GM19468 (cell line): ENCODE measurements around the gene GTF2I.
"Not testable (repeated sequence)": the region's sequence is repeated elsewhere in the genome, so short reads cannot be mapped to it uniquely, and the experiment has no call there.

Source experiments
- ATAC-seq: cut with Tn5 transposase; IDR thresholded peaks from one replicate; pipeline ENCODE4 v1.9.1; 2021; ENCODE audit warnings: mild to moderate bottlenecking, moderate library complexity, moderate number of reproducible peaks; ENCODE audit not compliant: unreplicated experiment; ENCODE audit errors: extremely low read depth

The GTF2I gene

DNA sequence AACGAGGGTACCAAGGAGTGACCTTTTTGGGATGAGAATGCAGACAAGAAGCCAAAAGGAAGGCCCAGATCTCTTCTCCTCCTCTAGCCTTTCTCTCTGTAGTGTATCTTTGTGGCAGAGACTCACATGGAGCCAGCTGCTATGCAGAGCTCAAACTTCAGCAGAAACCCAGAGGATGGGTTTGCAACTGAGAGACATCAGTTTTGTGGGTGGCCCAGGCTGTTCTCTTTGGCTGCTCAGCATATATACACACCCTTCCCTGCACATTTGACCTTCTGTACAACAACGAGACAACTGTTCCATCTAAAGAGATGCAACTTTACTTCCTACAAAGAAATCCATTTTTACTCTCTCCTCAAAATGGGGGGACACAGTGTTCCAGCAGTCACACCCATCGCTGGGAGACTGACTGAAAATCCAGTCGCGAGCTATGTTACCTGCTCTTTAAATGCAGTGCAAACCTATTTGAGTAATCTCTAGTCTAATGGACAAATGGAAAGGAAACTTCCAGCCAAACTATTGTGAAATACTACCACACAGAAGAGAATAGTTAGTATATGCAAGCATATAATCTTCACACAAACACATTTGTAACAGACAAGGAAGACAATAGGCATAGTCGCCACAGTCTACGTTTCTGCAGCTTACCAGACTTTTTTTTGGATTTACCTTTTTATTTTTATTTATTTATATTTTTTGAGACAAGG is 51.2 kb downstream of the GTF2I start:
- ATAC-seq, result no peak

DNA sequence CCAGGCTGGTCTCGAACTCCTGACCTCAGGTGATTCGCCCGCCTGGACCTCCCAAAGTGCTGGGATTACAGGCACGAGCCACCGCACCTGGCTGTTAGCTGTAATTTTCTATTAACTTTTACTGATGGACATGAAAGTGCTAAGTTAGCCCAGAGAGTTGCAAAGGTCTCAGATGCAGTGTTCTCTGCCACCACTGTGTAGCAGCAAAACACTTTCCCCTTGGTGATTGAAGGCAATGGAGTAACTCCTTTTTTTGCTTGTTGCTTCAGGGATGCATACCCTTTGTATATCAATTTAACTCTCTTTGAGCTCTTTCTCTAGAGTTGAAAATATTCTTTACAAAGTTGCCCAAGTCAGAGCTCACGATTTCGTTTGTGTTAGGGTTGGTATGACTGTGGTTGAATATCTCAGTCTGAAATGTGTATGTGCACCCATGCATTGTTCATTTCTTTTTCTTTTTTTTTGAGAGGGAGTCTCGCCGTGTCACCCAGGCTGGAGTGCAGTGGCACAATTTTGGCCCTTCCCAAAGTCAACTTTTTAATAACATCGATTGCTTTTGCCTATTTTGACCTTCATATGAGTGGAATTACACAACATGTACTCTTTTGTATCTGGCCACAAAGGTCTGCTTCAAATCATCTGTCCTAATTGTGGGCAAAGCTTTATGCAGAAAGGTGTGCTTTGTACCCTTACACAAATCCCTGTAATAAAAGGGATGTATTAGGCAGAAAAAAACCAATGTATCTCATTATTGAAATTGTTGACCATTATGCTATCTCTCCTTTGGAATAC is 52.6 kb downstream of the GTF2I start:
- no peak for ATAC-seq

DNA sequence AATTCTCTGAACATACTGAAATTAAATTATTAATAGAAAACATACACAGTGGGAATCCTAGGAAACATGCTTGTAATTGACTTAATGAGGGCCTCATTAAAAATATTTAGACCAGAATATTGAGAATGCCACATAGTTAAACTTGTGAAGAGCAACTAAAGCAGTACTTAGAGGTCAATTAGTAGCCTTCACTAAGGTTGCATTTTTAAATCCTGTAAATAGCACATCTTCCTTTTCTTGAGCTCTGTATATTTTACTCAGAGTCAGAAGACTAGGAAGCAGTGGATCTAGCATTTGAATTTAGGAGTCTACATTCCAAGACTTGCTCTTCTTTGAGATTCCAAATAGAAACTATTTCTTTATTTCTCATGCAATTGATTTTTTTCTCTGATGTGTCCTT is 56.0 kb downstream of the GTF2I start:
- ATAC-seq, result no peak

DNA sequence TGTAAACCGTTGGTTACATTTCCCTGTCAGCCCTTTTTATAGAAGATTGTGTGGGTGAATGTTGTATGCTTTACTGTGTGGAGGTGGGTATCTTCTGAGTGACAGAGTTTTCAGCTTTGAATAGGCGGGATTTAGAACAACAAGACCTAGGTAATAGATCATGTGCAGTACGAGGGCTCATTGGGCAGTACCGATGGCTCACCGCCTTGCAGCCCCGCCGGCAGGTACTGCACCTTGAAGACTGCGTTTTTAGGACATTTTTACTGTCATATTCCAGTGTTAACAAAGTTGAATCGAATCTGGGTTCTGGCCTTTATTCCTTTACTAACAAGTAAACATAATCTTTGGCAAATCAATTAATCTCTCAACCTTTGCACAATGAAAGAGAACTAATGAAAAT is 60.4 kb downstream of the GTF2I start:
- no peak for ATAC-seq

DNA sequence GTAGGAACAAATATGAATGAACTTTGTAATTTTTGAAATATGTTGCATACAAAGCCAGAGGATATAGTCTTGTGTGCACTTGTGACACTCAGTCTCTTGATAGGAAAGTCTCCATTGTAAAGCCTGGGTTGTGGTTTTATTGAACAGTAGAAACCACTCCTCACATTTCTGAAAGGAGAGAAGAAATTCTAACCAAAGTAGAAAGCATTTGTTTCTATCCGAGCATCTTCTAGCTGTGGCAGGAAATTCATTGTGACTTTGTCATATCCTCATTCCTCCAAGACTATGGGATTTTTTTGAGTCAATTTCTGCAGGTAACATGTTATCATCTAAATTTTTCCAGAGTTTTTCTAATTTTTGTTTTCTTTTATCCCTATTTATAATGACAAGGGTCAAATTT is 60.8 kb downstream of the GTF2I start:
- ATAC-seq, result no peak

DNA sequence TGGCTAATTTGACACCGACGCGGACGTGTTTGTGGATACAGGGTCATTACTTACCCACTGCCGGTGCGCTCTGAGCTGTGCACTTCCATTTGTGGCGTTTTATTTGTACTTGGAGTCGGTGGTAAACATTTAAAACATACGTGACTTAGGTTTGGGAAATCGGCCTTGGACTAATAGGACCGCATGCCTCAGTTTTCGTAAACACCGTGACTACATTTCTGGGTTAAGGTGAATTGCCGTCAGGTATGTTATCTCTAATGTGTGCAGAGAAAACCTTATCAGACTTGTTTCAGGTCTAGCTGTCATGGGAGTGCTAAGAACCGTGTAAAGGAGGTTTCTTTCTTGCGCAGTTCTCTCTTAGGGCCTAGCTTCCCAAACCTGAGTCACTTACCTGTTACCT is 64.6 kb downstream of the GTF2I start:
- ATAC-seq, result no peak

DNA sequence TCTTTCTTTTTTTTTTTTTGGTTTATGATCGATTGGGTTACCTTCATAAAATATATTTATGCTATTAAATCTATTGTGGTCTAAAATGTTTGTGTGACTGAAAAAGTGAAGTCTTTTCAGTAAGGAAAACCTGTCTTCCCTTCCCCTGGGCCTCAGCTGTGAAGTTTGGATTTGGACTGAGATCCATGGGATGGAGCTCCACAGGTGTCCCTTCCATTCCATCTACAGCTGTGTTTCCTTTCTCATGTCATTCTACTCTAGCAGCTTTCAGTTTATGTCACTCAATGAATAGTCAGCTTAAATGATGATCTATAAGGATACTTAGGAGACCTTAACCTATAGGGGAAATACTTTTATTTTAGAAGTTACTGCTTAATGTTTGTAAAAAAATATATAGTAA is 68.3 kb downstream of the GTF2I start:
- no peak for ATAC-seq

DNA sequence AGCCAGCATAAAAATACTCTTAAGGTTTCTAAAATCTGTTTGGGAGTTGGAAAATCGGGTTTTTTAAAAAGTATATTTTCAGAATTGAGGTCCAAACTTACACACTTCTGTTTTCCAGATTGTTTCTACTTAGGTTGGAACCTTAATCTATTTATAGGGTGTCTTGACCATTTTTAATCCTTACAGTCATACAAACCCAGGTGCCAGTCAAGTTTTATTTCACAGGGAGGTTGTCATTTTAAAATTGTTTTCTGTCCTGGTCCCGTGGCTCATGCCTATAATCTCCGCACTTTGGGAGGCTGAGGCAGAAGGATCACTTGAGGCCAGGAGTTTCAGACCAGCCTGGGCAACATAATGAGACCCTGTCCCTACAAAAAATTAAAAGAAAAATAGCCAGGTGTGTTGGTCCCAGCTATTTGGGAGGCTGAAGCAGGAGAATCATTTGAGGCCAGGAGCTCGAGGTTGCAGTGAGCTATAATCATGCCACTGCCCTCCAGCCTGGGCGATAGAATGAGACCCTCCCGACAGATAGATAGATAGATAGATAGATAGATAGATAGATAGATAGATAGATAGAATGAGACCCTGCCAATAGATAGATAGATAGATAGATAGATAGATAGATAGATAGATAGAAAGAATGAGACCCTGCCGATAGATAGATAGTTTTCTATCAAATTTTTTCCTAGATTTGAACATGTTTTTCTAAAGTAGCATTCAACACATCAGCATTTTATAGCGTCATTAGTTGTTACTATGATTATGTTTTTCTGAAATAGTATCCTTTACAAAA is 69.0 kb downstream of the GTF2I start:
- no peak for ATAC-seq

DNA sequence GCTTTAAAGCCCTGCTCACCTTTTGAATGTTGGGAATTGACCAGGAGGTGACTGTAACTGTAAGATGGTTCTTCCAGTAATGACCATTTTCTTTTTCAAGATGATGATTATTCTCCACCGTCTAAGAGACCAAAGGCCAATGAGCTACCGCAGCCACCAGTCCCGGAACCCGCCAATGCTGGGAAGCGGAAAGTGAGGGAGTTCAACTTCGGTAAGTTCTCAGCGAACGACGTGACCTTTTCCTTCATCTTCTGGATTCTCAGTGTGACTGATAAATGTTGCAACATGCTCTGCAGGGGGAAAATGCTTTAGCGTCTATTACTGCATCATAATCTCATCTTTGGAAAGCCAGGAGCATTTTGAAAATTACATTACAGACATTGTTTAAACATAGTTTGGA is 71.2 kb downstream of the GTF2I start:
- ATAC-seq, result not testable (repeated sequence)

DNA sequence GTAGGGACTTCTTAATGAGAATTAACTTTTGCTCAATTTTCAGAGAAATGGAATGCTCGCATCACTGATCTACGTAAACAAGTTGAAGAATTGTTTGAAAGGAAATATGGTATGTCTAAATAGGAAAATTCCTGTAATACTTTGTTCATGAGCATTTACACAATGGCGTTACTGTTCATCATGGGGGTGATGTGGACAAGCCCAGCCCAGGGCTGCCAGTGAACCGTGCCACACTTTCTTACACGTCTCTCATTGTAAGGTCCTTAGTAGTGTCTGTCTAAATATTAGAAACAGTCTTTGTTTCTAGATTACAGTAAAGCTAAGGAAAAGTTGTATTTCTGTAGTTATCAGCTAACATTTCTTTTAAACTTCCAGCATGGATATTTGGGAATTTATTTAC is 72.7 kb downstream of the GTF2I start:
- not testable (repeated sequence) for ATAC-seq

DNA sequence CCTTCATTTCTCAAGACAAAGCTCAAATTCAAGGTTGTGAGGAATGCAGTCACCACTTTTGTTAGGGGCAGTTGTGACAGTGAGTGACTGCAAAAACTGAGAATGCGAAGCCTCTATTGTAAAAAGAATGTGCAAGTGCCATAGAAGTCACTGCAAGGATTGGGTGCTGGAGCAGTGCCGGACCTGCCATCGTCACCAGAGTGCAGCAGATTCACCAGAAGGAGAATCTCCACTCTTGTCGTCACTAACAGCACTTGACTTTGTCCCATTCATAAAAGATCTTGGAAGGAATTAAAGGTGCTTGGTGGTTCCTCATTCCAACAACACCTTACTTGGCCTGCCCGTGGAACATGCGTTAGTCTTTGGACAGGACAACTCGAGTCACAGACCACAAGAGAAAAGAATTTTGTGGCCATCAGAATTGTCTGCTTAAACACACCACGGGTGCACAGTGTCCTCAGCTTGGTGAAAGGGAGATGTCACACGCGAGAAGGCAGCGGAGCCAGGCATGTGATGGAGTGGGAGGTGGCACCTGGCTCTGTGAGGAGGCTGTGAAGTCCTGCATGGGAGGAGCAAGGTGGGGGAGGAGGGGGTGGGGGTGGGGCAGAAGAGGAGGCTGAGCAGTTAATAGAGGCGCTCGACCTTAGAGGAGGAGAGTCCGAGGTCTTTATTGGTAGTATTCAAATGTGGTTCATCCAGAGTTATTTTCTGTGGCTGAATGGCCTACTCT is 82.6 kb downstream of the GTF2I start:
- not testable (repeated sequence) for ATAC-seq

DNA sequence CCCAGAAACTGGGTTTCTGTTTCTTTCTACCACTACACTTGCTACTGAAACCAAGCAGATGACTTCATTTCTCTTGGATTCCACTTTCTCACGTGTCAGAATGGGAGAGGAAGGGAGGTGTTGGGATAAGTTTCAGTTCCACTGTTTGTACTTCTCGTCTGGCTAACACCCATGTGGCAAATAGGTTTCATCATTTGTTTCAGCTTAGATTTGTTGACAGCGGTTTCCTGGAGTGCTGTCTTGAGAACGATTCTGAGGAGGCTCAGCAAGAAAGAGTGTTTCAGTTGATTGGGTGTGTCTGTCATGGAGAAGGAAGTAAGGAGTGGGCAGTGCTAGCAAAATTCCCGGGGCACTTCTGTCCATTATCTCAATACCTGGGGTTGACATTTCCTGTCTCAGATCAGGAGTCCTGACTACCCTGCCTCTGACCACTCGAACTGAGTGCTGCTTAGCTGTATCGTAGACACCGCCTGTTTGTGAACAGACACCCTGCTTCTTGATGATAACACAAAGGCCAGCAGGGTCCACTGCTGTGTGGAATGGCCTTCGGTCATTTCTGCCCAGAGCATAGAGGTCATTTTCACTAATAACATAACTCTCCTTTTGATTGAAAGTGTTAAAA is 86.5 kb downstream of the GTF2I start:
- not testable (repeated sequence) for ATAC-seq

DNA sequence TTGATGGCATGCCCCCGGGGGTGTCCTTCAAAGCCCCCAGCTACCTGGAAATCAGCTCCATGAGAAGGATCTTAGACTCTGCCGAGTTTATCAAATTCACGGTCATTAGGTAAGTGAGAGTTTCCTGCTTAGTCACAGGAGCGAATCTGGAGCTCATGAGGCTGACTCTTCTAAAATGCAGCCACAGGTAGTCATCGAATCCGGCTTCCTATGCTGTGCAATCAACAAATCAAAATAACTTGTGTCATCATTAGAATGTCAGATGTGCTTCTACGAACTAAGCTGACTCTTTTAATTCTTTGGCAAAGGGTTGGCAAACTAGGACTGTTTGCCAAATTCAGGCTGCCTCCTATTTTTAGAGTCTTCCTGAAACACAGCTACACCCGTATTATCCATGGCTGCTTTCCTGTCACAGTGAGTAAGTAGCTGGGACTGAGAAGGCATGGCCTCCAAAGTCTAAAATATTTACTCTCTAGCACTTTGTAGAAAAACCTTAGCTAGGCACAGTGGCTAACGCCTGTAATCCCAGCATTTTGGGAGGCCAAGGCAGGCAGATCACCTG is 96.5 kb downstream of the GTF2I start:
- not testable (repeated sequence) for ATAC-seq

DNA sequence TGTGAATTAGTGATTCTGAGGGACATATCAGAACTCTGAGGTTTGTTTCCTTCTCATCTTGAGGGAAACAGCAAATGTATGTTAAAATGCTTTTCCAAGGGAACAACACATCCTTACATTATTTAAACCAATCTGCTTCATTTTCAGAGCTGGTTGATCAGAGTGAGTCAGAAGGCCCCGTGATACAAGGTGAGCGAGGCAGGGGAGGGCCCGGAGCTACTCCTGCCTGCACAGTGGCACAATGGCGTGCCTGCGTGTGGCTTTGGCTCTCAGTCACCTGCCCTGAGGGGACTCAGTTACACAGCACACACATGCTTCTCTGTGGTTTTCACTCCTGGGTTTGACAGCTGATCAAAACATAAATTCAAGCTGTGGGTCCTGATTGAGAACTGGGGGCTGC is 99.2 kb downstream of the GTF2I start:
- not testable (repeated sequence) for ATAC-seq

DNA sequence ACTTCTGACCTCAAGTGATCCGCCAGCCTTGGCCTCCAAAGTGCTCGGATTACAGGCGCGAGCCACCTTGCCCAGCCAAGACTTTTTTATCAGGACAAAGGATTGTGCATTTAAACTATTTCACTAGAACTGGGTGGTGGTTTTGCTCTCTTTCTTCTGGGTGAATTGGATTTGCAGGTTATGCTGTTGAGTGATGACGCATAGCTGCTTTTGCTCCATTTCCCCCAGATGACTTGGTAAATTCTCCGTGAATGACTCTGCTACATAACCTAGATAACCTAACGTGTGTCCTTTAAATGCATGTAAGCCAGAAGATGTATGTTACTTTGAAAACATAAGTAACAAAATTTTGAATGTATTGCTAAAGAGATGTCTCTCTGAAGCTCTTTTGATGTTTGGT is 100.8 kb downstream of the GTF2I start:
- ATAC-seq, result not testable (repeated sequence)

DNA sequence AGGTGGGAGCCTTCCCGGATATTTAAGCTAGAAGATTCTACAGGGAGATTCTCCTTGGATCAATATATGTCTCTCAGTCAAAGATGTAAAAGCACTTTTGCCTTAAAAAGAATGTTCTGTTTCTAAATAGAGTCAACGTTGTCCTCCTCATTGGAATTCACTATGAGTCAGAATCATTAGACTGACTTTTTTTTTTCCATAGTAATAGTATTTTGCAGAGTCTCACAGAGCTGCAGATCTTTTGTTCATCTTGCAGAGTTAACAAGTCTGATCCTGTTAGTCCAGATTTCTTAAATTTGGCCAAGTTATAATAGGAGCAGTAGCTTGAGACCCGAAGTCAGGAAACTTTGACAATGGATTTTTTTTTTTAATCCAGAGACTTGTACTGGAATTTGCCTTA is 101.5 kb downstream of the GTF2I start:
- ATAC-seq, result not testable (repeated sequence)

DNA sequence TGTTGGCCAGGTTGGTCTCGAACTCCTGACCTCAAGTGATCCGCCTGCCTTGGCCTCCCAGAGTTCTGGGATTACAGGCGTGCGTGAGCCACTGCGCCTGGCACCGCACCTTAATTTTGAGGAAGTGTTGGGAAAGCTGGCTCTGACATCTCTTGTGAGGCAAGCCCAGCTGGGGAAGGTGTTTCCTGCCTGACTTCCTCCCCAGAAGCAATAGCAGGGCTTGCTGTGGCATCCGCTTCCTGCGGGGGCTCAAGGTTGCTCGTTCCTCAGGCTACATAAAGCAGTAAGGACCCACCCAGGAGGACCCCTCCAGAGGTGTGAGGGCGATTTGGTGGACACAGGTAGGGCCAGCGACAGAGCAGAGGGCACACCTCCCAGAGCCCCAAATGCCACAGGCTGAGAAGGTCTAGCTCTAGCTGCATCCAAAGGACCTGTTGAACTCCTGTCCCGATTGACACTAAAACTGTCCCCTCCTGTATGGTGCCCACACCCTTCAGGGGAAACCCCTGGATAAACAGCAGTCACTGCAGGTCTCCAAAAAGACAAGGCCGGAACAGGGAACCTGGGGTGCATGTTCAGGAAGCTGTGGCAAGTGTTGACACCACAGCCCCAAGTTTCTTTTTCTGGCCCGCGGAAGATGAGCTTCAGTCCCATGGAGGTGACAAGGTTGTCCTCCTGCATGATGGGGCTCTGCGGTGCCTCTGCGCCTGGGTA is 107.8 kb downstream of the GTF2I start:
- ATAC-seq, result not testable (repeated sequence)

DNA sequence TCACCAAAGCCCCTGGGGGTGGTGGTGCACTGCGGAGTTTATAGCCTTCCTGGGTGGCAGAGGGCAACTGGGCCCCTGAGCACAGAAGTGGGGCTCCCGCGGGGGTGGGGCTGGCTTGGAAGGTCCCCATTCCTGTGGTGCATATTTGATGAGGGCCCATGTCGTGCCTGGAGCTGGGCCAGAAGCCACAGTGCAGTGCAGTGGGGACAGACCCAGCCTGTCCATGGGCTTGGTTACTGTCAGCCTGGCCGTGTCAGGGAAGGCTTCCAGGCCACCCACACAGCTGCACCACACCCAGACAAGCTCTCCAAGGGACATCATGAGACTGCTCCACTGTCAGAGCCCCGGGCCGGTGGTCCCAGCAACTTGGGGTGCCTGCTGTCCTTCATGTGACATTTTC is 109.0 kb downstream of the GTF2I start:
- ATAC-seq, result not testable (repeated sequence)

DNA sequence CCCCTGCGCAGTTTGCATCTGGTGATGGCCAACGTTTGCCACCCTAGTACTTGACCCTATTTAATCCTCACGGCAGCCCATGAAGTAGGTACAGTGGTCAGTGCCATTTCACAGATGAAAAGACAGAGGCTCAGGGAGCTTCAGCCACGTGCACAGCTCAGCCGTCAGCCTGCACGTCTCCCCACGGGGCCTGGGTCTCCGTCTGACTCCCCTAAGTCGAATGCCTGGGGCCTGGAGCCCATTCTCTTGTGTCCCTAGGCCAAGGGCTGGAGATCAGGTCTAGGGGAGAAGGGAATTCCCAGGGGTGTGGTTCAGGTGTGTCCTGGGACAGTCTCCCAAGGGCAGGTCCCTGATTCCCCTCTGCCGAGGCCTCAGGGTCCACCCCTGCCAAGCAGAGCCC is 109.5 kb downstream of the GTF2I start:
- ATAC-seq, result not testable (repeated sequence)
